GM12874 (cell line): Measurements from ENCODE around the gene MAP3K10.

Experiments
- TF ChIP-seq, protein P1 (sequence below): IDR thresholded peaks from 2 replicates; pipeline ENCODE4 v1.5.1; 2011; ENCODE audit warnings: low read depth, mild to moderate bottlenecking, control low read depth, low read length, moderate library complexity; ENCODE audit not compliant: insufficient read depth

Gene MAP3K10

GRCh38 chr19:40149501-40149900, 41.7 kb upstream of the MAP3K10 start:
- TF ChIP-seq, protein P1, sequence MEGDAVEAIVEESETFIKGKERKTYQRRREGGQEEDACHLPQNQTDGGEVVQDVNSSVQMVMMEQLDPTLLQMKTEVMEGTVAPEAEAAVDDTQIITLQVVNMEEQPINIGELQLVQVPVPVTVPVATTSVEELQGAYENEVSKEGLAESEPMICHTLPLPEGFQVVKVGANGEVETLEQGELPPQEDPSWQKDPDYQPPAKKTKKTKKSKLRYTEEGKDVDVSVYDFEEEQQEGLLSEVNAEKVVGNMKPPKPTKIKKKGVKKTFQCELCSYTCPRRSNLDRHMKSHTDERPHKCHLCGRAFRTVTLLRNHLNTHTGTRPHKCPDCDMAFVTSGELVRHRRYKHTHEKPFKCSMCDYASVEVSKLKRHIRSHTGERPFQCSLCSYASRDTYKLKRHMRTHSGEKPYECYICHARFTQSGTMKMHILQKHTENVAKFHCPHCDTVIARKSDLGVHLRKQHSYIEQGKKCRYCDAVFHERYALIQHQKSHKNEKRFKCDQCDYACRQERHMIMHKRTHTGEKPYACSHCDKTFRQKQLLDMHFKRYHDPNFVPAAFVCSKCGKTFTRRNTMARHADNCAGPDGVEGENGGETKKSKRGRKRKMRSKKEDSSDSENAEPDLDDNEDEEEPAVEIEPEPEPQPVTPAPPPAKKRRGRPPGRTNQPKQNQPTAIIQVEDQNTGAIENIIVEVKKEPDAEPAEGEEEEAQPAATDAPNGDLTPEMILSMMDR = no peak

- TF ChIP-seq, protein P1 = no peak
These were observed 41.1 kb upstream of the MAP3K10 start for GRCh38 chr19:40150170-40150569.

- TF ChIP-seq, protein P1 = no peak
These were observed 37.0 kb upstream of the MAP3K10 start for GRCh38 chr19:40154121-40154680.

DNA sequence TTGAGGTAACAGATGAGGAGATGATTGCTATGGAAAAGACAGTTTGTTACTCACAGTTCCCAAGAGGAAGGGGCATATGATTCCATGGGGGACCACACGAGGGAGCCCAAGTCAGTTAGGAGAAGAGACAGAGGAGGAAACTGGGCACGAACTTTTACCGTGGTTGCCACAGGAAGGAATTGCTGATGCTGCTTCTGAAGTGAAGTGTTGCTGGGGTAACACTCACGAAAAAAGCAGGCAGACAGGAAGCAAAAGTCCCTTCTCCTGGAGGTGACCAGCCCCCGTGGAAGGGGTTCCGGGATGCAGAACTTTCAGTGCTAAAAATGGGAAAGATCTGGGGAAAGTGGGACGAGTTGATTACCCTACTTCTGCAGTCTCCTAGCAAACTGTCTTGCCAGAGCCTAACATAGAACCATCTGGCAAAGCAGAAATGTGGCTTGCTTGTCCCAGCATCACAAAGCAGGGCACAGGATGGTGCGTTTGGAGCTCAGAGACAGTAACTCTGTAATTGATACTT, 35.4 kb upstream of the MAP3K10 start:
- TF ChIP-seq, protein P1 = no peak

DNA sequence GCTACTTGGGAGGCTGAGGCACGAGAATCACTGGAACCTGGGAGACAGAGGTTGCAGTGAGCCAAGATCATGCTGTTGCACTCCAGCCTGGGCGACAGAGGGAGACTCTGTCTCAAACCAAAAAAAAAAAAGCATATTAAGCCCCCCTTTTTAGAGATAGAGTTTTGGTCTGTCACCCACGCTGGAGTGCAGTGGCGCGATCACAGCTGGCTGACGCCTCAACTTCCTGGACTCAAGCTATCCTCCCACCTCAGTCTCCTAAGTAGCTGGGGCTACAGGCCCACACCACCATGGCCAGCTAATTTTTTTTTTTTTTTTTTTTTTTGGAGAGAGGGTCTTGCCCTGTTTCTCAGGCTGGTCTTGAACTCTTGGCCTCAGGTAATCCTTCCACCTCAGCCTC, 34.2 kb upstream of the MAP3K10 start:
- TF ChIP-seq, protein P1 = no peak

GRCh38 chr19:40159744-40160143, 31.5 kb upstream of the MAP3K10 start:
- TF ChIP-seq, protein P1 = no peak

DNA sequence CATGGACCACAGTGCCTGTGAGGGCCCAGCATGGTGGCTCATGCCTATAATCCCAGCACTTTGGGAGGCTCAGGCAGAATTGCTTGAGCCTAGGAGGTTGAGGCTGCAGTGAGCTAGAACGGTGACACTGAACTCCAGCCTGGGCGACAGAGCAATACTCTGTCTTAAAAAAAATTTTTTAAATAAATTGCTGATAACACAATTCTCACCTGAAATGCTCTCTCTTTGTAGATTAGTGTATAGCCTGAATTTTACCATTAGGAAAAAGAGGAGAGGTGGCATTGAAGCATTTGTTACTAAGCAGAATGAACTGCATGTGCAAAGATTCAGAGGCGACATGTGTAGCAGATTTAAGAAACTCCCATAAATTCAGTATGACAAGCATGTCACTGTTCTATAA, 29.1 kb upstream of the MAP3K10 start:
- TF ChIP-seq, protein P1 = no peak
